Measurements from ENCODE around the gene SLC22A12.

SLC22A12 gene

DNA sequence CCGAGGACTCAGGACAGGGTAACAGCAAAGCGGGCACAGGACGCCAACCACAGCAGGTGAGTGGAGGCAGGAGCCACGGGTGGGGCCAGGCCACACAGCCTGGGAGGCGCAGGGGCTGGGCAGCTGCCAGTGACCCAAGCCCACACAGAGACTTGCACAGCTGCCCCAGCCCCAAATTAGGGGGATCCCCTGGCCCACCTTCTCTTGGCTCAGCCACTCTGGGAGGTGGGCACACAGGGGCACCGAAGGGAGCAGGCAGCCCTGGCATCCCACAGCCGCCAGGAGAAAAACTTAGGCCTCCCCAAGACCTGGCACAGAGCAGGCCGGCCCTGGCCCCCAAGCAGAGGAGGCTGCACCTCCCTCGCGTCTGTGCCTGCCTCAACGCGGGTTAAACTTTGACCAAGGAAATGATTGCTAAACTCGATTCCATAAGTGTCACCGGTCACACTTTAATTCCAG lies at the start of gene SLC22A12:
TSS of gene SLC22A12 (plus strand) at position 458 of the 459 bp plus-strand sequence. CDS start 337 bp downstream, outside the sequence.
- Mint-ChIP-seq H3K9me3 (peaks cover 16% of the 10 kb centered on the region), H3K4me3 (no peak within 1 kb of the TSS), H3K27ac (no peak within 1 kb of the TSS), H3K27me3 (peaks cover 2% of the 10 kb centered on the region), H3K4me1 (no peaks in the 10 kb centered on the region), H3K36me3 (peaks cover 6% of the 10 kb centered on the region)

GRCh38 chr11:64542172-64543125 lies 48.6 kb upstream of the SLC22A12 start:
- Mint-ChIP-seq H3K36me3 (no peaks in the 10 kb centered on the region), H3K27me3 (peaks cover 7% of the 10 kb centered on the region), H3K9me3 (no peaks in the 10 kb centered on the region), H3K27ac (no peak overlapping the region), H3K4me1 (no peaks in the 10 kb centered on the region), H3K4me3 (no peak overlapping the region)

- Mint-ChIP-seq H3K36me3 (no peaks in the 10 kb centered on the region), H3K27me3 (peaks cover 1% of the 10 kb centered on the region), H3K4me1 (no peaks in the 10 kb centered on the region), H3K27ac (no peak overlapping the region), H3K9me3 (no peaks in the 10 kb centered on the region), H3K4me3 (no peak overlapping the region)
Observed at GRCh38 chr11:64543818-64544217, 47.2 kb upstream of the SLC22A12 start.

GRCh38 chr11:64544616-64545296 lies 46.3 kb upstream of the SLC22A12 start:
- Mint-ChIP-seq H3K27me3 (peaks cover 1% of the 10 kb centered on the region), H3K9me3 (no peaks in the 10 kb centered on the region), H3K4me3 (no peak overlapping the region), H3K36me3 (no peaks in the 10 kb centered on the region), H3K27ac (no peak overlapping the region), H3K4me1 (no peaks in the 10 kb centered on the region)

DNA sequence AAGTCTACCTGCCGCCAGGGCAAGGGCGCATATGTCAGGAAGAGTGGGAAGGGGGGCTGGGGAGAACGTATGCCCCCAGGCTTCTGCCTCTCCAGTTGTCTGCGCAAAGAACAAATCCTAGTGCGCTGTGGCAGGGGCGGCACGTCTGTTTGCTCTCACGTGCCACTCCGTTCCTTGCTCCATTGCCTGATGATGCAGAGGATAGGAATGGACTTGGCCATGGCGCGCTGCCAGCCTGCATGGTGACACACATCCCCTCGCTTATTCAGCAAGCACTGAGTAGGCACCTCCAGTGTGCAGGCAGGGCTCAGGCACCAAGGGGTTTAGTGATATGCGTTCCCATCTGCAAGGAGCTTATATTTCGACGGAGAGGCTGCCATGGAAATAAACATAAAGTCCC lies 45.4 kb upstream of the SLC22A12 start:
- no peaks in the 10 kb centered on the region for H3K9me3 Mint-ChIP-seq
- H3K27me3 Mint-ChIP-seq, result peaks cover 1% of the 10 kb centered on the region
- no peaks in the 10 kb centered on the region for H3K36me3 Mint-ChIP-seq
- no peaks in the 10 kb centered on the region for H3K4me1 Mint-ChIP-seq
- H3K27ac Mint-ChIP-seq, result no peak overlapping the region
- no peak overlapping the region for H3K4me3 Mint-ChIP-seq

DNA sequence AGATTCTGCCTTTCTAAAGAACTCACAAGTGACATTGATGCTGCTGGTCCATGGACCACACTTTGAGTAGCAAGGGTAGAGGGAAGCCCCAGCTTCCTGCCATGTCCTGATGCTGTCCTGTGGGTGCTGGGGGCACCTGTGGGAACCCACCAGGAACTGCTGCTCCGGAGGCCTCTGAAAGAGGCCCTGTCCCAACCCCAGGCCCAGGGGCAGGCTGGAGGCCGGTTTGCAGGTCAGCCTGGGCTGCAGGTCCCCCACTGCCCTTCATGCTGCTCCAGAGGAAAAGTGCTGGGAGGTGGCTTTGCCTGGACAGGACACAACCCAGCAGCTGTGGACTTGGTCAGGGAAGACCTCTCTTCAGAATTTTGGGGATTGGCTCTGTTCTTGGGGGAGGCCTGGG lies 44.8 kb upstream of the SLC22A12 start:
- H3K36me3 Mint-ChIP-seq, result no peaks in the 10 kb centered on the region
- no peak overlapping the region for H3K4me3 Mint-ChIP-seq
- no peaks in the 10 kb centered on the region for H3K4me1 Mint-ChIP-seq

GRCh38 chr11:64546600-64546999 lies 44.4 kb upstream of the SLC22A12 start:
- Mint-ChIP-seq H3K4me1 (no peaks in the 10 kb centered on the region), H3K27ac (no peak overlapping the region), H3K36me3 (no peaks in the 10 kb centered on the region), H3K4me3 (no peak overlapping the region), H3K27me3 (peaks cover 1% of the 10 kb centered on the region), H3K9me3 (no peaks in the 10 kb centered on the region)

More for the DNA sequence above, 44.8 kb upstream of the SLC22A12 start:
- Mint-ChIP-seq H3K9me3 (no peaks in the 10 kb centered on the region), H3K27ac (no peak overlapping the region), H3K27me3 (peaks cover 1% of the 10 kb centered on the region)

- no peaks in the 10 kb centered on the region for H3K9me3 Mint-ChIP-seq
- no peaks in the 10 kb centered on the region for H3K36me3 Mint-ChIP-seq
- no peaks in the 10 kb centered on the region for H3K4me1 Mint-ChIP-seq
- H3K4me3 Mint-ChIP-seq, result no peak overlapping the region
- H3K27ac Mint-ChIP-seq, result no peak overlapping the region
- no peaks in the 10 kb centered on the region for H3K27me3 Mint-ChIP-seq
Observed at GRCh38 chr11:64549969-64550368, 41.1 kb upstream of the SLC22A12 start.

DNA sequence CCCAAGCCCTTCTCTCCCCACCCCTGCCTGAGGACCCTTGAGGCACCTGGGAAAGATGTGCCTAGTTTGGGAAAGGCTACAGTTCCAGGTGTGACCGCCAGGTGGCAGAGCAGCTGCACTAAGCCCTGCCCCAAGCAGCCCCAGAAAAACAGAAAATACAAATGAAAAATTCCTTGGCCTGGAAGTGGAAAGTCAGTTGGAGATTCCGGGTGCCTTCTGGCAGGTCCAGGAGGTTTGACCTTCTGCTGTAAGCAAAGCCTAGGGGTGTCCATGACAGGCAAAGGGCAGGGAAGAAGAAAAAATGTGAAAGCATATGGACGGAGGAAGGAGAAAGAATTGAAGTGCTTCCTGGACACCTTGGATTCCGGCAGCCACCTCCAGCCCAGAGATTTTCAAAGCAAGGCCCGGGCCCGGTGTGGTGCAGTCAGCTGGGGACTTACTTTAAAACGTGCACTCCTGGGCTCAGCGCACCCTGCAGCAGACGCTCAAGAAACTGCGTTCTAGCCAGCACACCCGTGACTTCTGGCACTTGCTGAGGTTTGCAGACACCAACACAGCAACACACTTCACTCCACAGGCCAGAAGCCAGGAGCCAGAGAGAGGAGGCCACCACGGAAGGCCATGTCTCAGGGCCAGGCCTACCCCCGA lies 37.3 kb upstream of the SLC22A12 start:
- Mint-ChIP-seq H3K4me1 (no peaks in the 10 kb centered on the region), H3K9me3 (no peaks in the 10 kb centered on the region), H3K27ac (no peak overlapping the region), H3K36me3 (no peaks in the 10 kb centered on the region), H3K4me3 (no peak overlapping the region), H3K27me3 (no peaks in the 10 kb centered on the region)

- no peak overlapping the region for H3K4me3 Mint-ChIP-seq
- H3K4me1 Mint-ChIP-seq, result no peaks in the 10 kb centered on the region
- no peaks in the 10 kb centered on the region for H3K36me3 Mint-ChIP-seq
- no peaks in the 10 kb centered on the region for H3K9me3 Mint-ChIP-seq
- H3K27me3 Mint-ChIP-seq, result no peaks in the 10 kb centered on the region
- peak overlapping the region; percentile 17 for H3K27ac Mint-ChIP-seq
Observed at GRCh38 chr11:64556044-64556720, 34.8 kb upstream of the SLC22A12 start.

- Mint-ChIP-seq H3K36me3 (no peaks in the 10 kb centered on the region), H3K9me3 (no peaks in the 10 kb centered on the region), H3K27ac (no peak overlapping the region)
Observed at GRCh38 chr11:64556721-64557250, 34.2 kb upstream of the SLC22A12 start.

GRCh38 chr11:64558065-64558745 lies 32.8 kb upstream of the SLC22A12 start:
- Mint-ChIP-seq H3K4me3 (no peak overlapping the region), H3K27ac (no peak overlapping the region), H3K9me3 (no peaks in the 10 kb centered on the region), H3K4me1 (no peaks in the 10 kb centered on the region), H3K27me3 (no peaks in the 10 kb centered on the region), H3K36me3 (no peaks in the 10 kb centered on the region)

More at GRCh38 chr11:64556721-64557250, 34.2 kb upstream of the SLC22A12 start:
- H3K27me3 Mint-ChIP-seq, result no peaks in the 10 kb centered on the region
- H3K4me1 Mint-ChIP-seq, result no peaks in the 10 kb centered on the region
- H3K4me3 Mint-ChIP-seq, result no peak overlapping the region

GRCh38 chr11:64558869-64559268 lies 32.2 kb upstream of the SLC22A12 start:
- Mint-ChIP-seq H3K4me3 (no peak overlapping the region), H3K27me3 (no peaks in the 10 kb centered on the region), H3K27ac (no peak overlapping the region), H3K4me1 (no peaks in the 10 kb centered on the region), H3K36me3 (no peaks in the 10 kb centered on the region), H3K9me3 (no peaks in the 10 kb centered on the region)

- no peaks in the 10 kb centered on the region for H3K4me1 Mint-ChIP-seq
- H3K27ac Mint-ChIP-seq, result no peak overlapping the region
- H3K27me3 Mint-ChIP-seq, result no peaks in the 10 kb centered on the region
- H3K36me3 Mint-ChIP-seq, result no peaks in the 10 kb centered on the region
- no peak overlapping the region for H3K4me3 Mint-ChIP-seq
- no peaks in the 10 kb centered on the region for H3K9me3 Mint-ChIP-seq
Observed at GRCh38 chr11:64559351-64560138, 31.5 kb upstream of the SLC22A12 start.

Data from activated naive CD4-positive, alpha-beta T cell treated with anti-CD3 and anti-CD28 coated beads, Interleukin-2, amount 50 U/mL, for 24 hours (primary cell).